ENCODE measurements around the gene WASF2. TPM values are rescaled to one million over a fixed set of nuclear protein-coding genes. Genes with fewer than 3 reads are reported as not detected.

WASF2 gene
- total RNA-seq, 1 experiment from 2014 or later, result 68.6 TPM

DNA sequence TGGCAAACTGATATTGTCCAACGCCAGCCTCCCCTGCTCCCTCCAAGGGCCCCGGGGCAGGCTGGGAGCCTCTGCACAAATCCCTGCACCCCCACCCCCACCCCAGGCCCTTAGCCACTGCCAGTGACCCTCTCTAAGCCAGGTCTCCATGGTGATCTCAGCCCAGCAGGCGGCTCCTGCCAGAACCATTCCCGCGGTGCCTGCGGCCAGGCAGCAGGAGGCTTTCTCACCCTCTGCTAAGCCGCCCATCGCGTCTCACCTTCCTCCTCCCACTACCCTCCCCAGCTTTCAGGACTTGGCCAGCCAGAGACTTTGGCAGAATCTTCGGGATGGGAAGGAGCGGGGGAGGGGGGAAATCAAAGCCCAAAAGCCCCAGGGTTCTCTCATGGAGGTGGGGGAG lies 46.8 kb upstream of the WASF2 start:
- no peaks in the 10 kb centered on the region for H3K4me1 ChIP-seq
- H3K27me3 ChIP-seq (replicated peaks; ENCODE audit: control insufficient read depth, insufficient read depth, low read length), result no peaks in the 10 kb centered on the region
- no peaks in the 10 kb centered on the region for H3K9me3 ChIP-seq
- H3K27ac Mint-ChIP-seq (ENCODE audit: unreplicated experiment), result no peak overlapping the region
- TF ChIP-seq, protein P1, sequence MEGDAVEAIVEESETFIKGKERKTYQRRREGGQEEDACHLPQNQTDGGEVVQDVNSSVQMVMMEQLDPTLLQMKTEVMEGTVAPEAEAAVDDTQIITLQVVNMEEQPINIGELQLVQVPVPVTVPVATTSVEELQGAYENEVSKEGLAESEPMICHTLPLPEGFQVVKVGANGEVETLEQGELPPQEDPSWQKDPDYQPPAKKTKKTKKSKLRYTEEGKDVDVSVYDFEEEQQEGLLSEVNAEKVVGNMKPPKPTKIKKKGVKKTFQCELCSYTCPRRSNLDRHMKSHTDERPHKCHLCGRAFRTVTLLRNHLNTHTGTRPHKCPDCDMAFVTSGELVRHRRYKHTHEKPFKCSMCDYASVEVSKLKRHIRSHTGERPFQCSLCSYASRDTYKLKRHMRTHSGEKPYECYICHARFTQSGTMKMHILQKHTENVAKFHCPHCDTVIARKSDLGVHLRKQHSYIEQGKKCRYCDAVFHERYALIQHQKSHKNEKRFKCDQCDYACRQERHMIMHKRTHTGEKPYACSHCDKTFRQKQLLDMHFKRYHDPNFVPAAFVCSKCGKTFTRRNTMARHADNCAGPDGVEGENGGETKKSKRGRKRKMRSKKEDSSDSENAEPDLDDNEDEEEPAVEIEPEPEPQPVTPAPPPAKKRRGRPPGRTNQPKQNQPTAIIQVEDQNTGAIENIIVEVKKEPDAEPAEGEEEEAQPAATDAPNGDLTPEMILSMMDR (IDR thresholded peaks at IDR 0.05; ENCODE audit: insufficient read depth in 1 of 2, low read depth in 1 of 2, low read length in 1 of 2, severe bottlenecking in 1 of 2, unreplicated experiment in 1 of 2), result no peak
- H3K36me3 Mint-ChIP-seq (ENCODE audit: insufficient read depth, unreplicated experiment), result peaks cover 46% of the 10 kb centered on the region
- CTCF ChIA-PET, result interaction anchor here (0.6 kb wide), 1 partner anchor 119 kb away, joined by 3 read pairs; no protein-coding TSS in a partner anchor
- no peaks in the 10 kb centered on the region for H3K27me3 Mint-ChIP-seq (ENCODE audit: insufficient read depth, unreplicated experiment)
- no peak overlapping the region for H3K4me3 ChIP-seq (ENCODE audit: low read depth, low read length)
- no peaks in the 10 kb centered on the region for H3K36me3 ChIP-seq (ENCODE audit: control insufficient read depth, insufficient read depth, low read length)
- POLR2A ChIA-PET, result no interaction called here
- DNase-seq, result no peak
- intact Hi-C loops (cut with micrococcal nuclease; ENCODE audit: unreplicated experiment), result no loop called here
- peaks cover 14% of the 10 kb centered on the region for H3K4me1 Mint-ChIP-seq (ENCODE audit: low read depth, unreplicated experiment)
- no TSS peak for BruUV-seq (replicated peaks)
- no peak overlapping the region for H3K4me3 Mint-ChIP-seq (ENCODE audit: unreplicated experiment)
- H3K9me3 Mint-ChIP-seq (ENCODE audit: unreplicated experiment), result no peaks in the 10 kb centered on the region

DNA sequence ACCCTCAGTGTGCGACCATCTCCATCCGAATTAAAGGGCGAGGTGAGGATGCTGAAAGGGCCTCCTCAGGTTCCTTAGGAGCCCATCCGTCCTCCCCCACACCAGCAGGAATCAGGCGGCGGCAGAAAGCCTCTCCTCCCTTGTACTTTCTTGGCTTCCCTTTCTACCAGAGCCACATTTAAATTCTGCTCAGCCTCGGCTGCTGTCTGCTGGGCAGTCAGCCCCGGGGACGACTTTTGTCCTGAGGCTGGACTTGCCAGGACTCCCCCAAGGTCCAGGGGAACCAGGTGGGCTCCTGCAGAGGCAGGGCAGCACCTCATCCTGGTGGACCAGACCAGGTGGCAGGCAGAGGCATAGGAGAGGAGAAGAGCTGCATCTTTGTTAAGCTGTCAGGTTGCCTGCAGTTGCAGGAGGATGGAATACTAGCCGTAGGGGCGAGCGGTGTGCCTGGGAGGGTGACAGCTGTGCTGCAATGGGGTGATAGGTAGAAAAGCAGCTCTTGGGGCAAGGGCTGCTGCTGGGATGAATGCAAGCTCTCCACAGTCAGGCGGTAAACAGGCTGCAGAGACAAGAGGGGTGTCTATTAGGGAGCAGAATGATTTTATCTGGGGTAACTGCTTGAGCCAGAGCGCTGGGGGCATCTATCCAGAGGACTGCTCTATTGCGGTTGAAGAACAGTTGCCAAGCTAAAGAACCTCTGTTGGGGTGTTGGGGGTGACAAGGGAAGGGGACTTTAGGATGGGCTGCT lies 46.2 kb upstream of the WASF2 start:
- Mint-ChIP-seq H3K36me3 (ENCODE audit: insufficient read depth, unreplicated experiment) (peaks cover 48% of the 10 kb centered on the region), H3K4me3 (ENCODE audit: unreplicated experiment) (no peak overlapping the region), H3K27ac (ENCODE audit: unreplicated experiment) (no peak overlapping the region), H3K27me3 (ENCODE audit: insufficient read depth, unreplicated experiment) (no peaks in the 10 kb centered on the region), H3K9me3 (ENCODE audit: unreplicated experiment) (no peaks in the 10 kb centered on the region), H3K4me1 (ENCODE audit: low read depth, unreplicated experiment) (peaks cover 14% of the 10 kb centered on the region)
- H3K9me3 ChIP-seq, result no peaks in the 10 kb centered on the region
- TF ChIP-seq, protein P1 (IDR thresholded peaks at IDR 0.05; ENCODE audit: insufficient read depth in 1 of 2, low read depth in 1 of 2, low read length in 1 of 2, severe bottlenecking in 1 of 2, unreplicated experiment in 1 of 2), result no peak
- no TSS peak for BruUV-seq (replicated peaks)
- no peaks in the 10 kb centered on the region for H3K36me3 ChIP-seq (ENCODE audit: control insufficient read depth, insufficient read depth, low read length)
- H3K4me1 ChIP-seq, result no peaks in the 10 kb centered on the region
- DNase-seq, result no peak
- intact Hi-C loops (cut with micrococcal nuclease; ENCODE audit: unreplicated experiment), result no loop called here
- H3K4me3 ChIP-seq (ENCODE audit: low read depth, low read length), result no peak overlapping the region
- no peaks in the 10 kb centered on the region for H3K27me3 ChIP-seq (replicated peaks; ENCODE audit: control insufficient read depth, insufficient read depth, low read length)
- ChIA-PET POLR2A (no interaction called here), CTCF (interaction anchor here (0.5 to 0.6 kb wide), 2 partner anchors 118 to 402 kb away, joined by 3 read pairs; no protein-coding TSS in a partner anchor)

GRCh38 chr1:27535386-27535785 lies 45.4 kb upstream of the WASF2 start:
- Mint-ChIP-seq H3K4me3 (ENCODE audit: unreplicated experiment) (no peak overlapping the region), H3K27ac (ENCODE audit: unreplicated experiment) (no peak overlapping the region), H3K4me1 (ENCODE audit: low read depth, unreplicated experiment) (peaks cover 10% of the 10 kb centered on the region), H3K27me3 (ENCODE audit: insufficient read depth, unreplicated experiment) (no peaks in the 10 kb centered on the region), H3K9me3 (ENCODE audit: unreplicated experiment) (no peaks in the 10 kb centered on the region), H3K36me3 (ENCODE audit: insufficient read depth, unreplicated experiment) (peaks cover 43% of the 10 kb centered on the region)
- Histone ChIP-seq H3K36me3 (ENCODE audit: control insufficient read depth, insufficient read depth, low read length) (no peaks in the 10 kb centered on the region), H3K4me1 (no peaks in the 10 kb centered on the region), H3K9me3 (no peaks in the 10 kb centered on the region), H3K27me3 (replicated peaks; ENCODE audit: control insufficient read depth, insufficient read depth, low read length) (no peaks in the 10 kb centered on the region), H3K4me3 (ENCODE audit: low read depth, low read length) (no peak overlapping the region)
- POLR2A ChIA-PET, result no interaction called here
- no peak for DNase-seq
- BruUV-seq (replicated peaks), result no TSS peak
- TF ChIP-seq, protein P1 (IDR thresholded peaks at IDR 0.05; ENCODE audit: insufficient read depth in 1 of 2, low read depth in 1 of 2, low read length in 1 of 2, severe bottlenecking in 1 of 2, unreplicated experiment in 1 of 2), result no peak
- CTCF ChIA-PET, result no interaction called here
- intact Hi-C loops (cut with micrococcal nuclease; ENCODE audit: unreplicated experiment), result no loop called here
